HL-60 (cell line): ENCODE measurements around the gene RIMBP3C.

ENCODE experiments used
- DNase-seq, 2 experiments: peaks; one replicate each; pipeline ENCODE4 v3.0.0-alpha.2; 2010 to 2020; ENCODE audit warnings: low read depth in 1 of 2, low spot score in 1 of 2
- H3K27ac ChIP-seq: fragments of 250-450 bp; sonication (Bioruptor Pico); replicated peaks from 2 replicates; pipeline ENCODE4 v1.5.1; 2020; ENCODE audit warnings: mild to moderate bottlenecking, moderate library complexity
- H3K27me3 ChIP-seq: fragments of 250-450 bp; sonication (Bioruptor Pico); 2 replicates; pipeline ENCODE4 v1.5.1; 2021; ENCODE audit warnings: mild to moderate bottlenecking, moderate library complexity; ENCODE audit not compliant: insufficient read depth, poor library complexity, severe bottlenecking
- H3K4me3 ChIP-seq: replicated peaks from 2 replicates; pipeline ENCODE4 v1.5.1; 2011; ENCODE audit warnings: mild to moderate bottlenecking, control low read depth, low read length; ENCODE audit not compliant: insufficient read depth
- CTCF ChIP-seq: IDR thresholded peaks from one replicate; pipeline ENCODE4 v1.5.1; 2011; ENCODE audit warnings: low read length, control low read depth, inconsistent platforms; ENCODE audit not compliant: insufficient read depth
- GABPA ChIP-seq: IDR thresholded peaks from 2 replicates; pipeline ENCODE4 v1.6.1; 2012; ENCODE audit warnings: low read depth
- POLR2AphosphoS5 ChIP-seq: IDR thresholded peaks from 2 replicates; pipeline ENCODE4 v1.6.1; 2012; ENCODE audit warnings: low read depth
- REST ChIP-seq: IDR thresholded peaks from 2 replicates; pipeline ENCODE4 v1.6.1; 2012; ENCODE audit warnings: low read depth; ENCODE audit not compliant: insufficient replicate concordance
- SPI1 ChIP-seq: IDR thresholded peaks from 2 replicates; pipeline ENCODE4 v1.6.1; 2012; ENCODE audit warnings: low read depth, mild to moderate bottlenecking, borderline replicate concordance

RIMBP3C gene

GRCh38 chr22:21591695-21592094 lies 40.4 kb upstream of the RIMBP3C start:
- no peak for TF ChIP-seq REST
- TF ChIP-seq GABPA = no peak
- TF ChIP-seq POLR2AphosphoS5 = no peak
- no peak for TF ChIP-seq CTCF
- TF ChIP-seq SPI1 = no peak
- Histone ChIP-seq H3K27me3 (no peaks in the 10 kb centered on the region), H3K4me3 (no peak overlapping the region), H3K27ac (no peak overlapping the region; the same call in 1 of the 2 replicates)
- no peak for DNase-seq

GRCh38 chr22:21590809-21591641 lies 39.8 kb upstream of the RIMBP3C start:
- Histone ChIP-seq H3K27ac (no peak overlapping the region; the same call in 1 of the 2 replicates), H3K4me3 (no peak overlapping the region), H3K27me3 (no peaks in the 10 kb centered on the region)
- TF ChIP-seq GABPA = no peak
- TF ChIP-seq SPI1 = peak; percentile 66; the same call in 1 of the 2 replicates
- DNase-seq = peak in 1 of 2 experiments; percentile 50

GRCh38 chr22:21589396-21589795 lies 38.1 kb upstream of the RIMBP3C start:
- TF ChIP-seq SPI1 (no peak), REST (no peak), POLR2AphosphoS5 (no peak), GABPA (no peak), CTCF (no peak)
- DNase-seq = peak in 1 of 2 experiments; percentile 34
- H3K27ac ChIP-seq = no peak overlapping the region
- H3K27me3 ChIP-seq = no peaks in the 10 kb centered on the region
- no peak overlapping the region for H3K4me3 ChIP-seq

- TF ChIP-seq GABPA (no peak), SPI1 (no peak), REST (no peak), POLR2AphosphoS5 (no peak), CTCF (no peak)
- H3K27ac ChIP-seq = no peak overlapping the region
- no peak for DNase-seq
- H3K27me3 ChIP-seq = no peaks in the 10 kb centered on the region
- no peak overlapping the region for H3K4me3 ChIP-seq
Measured at GRCh38 chr22:21587803-21588611, 36.7 kb upstream of the RIMBP3C start.
